CD4-positive, alpha-beta T cell treated with Interleukin-12 subunit alpha and Interleukin-12 subunit beta, for 1 hour (primary cell): ENCODE data around the gene CHST7.
"Not testable (repeated sequence)": the region's sequence is repeated elsewhere in the genome, so short reads cannot be mapped to it uniquely, and the experiment has no call there.

Source experiments
- DNase-seq: peaks from one replicate; pipeline ENCODE4 v3.0.0-alpha.2; 2020

The CHST7 gene

GRCh38 chrX:46573331-46573891 lies at the start of gene CHST7:
CHST7 (plus strand) TSS chrX:46573765; CDS start chrX:46573932, 167 bp downstream.
- DNase-seq, result peak; percentile 69

- DNase-seq, result not testable (repeated sequence)
These were observed 44.9 kb upstream of the CHST7 start for GRCh38 chrX:46528640-46529039.

- DNase-seq, result not testable (repeated sequence)
These were observed 43.7 kb upstream of the CHST7 start for GRCh38 chrX:46529740-46530403.

- not testable (repeated sequence) for DNase-seq
These were observed 43.1 kb upstream of the CHST7 start for GRCh38 chrX:46530404-46530908.

- no peak for DNase-seq
These were observed 42.1 kb upstream of the CHST7 start for GRCh38 chrX:46531442-46531841.

- DNase-seq, result no peak
These were observed 30.1 kb upstream of the CHST7 start for GRCh38 chrX:46543441-46543840.

GRCh38 chrX:46544527-46544926 lies 29.0 kb upstream of the CHST7 start:
- DNase-seq, result not testable (repeated sequence)

- DNase-seq, result peak; percentile 93
These were observed 28.2 kb upstream of the CHST7 start, which contains the start of gene ZNF674 for GRCh38 chrX:46545111-46546005. ZNF674 (minus strand) TSS chrX:46545421; CDS start chrX:46542087, 3,334 bp downstream.

GRCh38 chrX:46547857-46548256 lies 25.7 kb upstream of the CHST7 start:
- no peak for DNase-seq

- DNase-seq, result no peak
These were observed 23.7 kb upstream of the CHST7 start for GRCh38 chrX:46549914-46550313.

- DNase-seq, result no peak
These were observed 22.0 kb upstream of the CHST7 start for GRCh38 chrX:46551494-46552128.

- DNase-seq, result no peak
These were observed 19.6 kb upstream of the CHST7 start for GRCh38 chrX:46553935-46554334.

GRCh38 chrX:46554942-46555341 lies 18.6 kb upstream of the CHST7 start:
- DNase-seq, result peak; percentile 26

GRCh38 chrX:46559062-46559461 lies 14.5 kb upstream of the CHST7 start:
- DNase-seq, result no peak

GRCh38 chrX:46561824-46562657 lies 11.5 kb upstream of the CHST7 start:
- no peak for DNase-seq

- DNase-seq, result no peak
These were observed 6.2 kb upstream of the CHST7 start for GRCh38 chrX:46567388-46567787.

- DNase-seq, result no peak
These were observed 3.9 kb upstream of the CHST7 start for GRCh38 chrX:46569621-46570020.

- DNase-seq, result no peak
These were observed 1.9 kb upstream of the CHST7 start for GRCh38 chrX:46571423-46572339.

- DNase-seq, result peak; percentile 43
These were observed 1.1 kb upstream of the CHST7 start for GRCh38 chrX:46572340-46572936.
